HepG2 (cell line): ENCODE results near the gene PTPRU. TPM values are rescaled to one million over a fixed set of nuclear protein-coding genes. Genes with fewer than 3 reads are reported as not detected.

Experiments
- DNMT1 ChIP-seq: sonication (generic); formaldehyde crosslinking; IDR thresholded peaks from 2 replicates; pipeline ENCODE4 v1.5.1; 2020; ENCODE audit warnings: mild to moderate bottlenecking, missing genetic modification reagents
- HNRNPH1 ChIP-seq: fragments of 200-400 bp; formaldehyde crosslinking; optimal IDR thresholded peaks from 2 replicates; pipeline ENCODE3; 2017; ENCODE audit warnings: mild to moderate bottlenecking, low read depth, low read length
- MAFK ChIP-seq, 2 experiments: IDR thresholded peaks in 1 of 2; conservative IDR thresholded peaks in 1 of 2; 2 replicates each; pipeline ENCODE4 v1.6.1; 2011; ENCODE audit warnings: improper control_type of control experiment in 2 of 2, low read length in 2 of 2
- MEIS2 ChIP-seq: sonication (generic); formaldehyde crosslinking; IDR thresholded peaks from 2 replicates; pipeline ENCODE4 v1.9.0; 2021; ENCODE audit warnings: mild to moderate bottlenecking, missing genetic modification reagents
- RCOR2 ChIP-seq: IDR thresholded peaks from 2 replicates; pipeline ENCODE4 v1.6.1; 2016; ENCODE audit warnings: missing biosample characterization, missing genetic modification reagents
- RFXANK ChIP-seq: IDR thresholded peaks from 2 replicates; pipeline ENCODE4 v1.6.1; 2016
- TBX2 ChIP-seq: sonication (generic); formaldehyde crosslinking; IDR thresholded peaks from 2 replicates; pipeline ENCODE4 v1.5.0; 2020; ENCODE audit warnings: missing genetic modification reagents, mild to moderate bottlenecking, borderline replicate concordance
- ZIK1 ChIP-seq: sonication (generic); formaldehyde crosslinking; IDR thresholded peaks from 2 replicates; pipeline ENCODE4 v1.5.0; 2020; ENCODE audit warnings: mild to moderate bottlenecking, low read depth, missing genetic modification reagents, borderline replicate concordance
- ZNF468 ChIP-seq: sonication (generic); formaldehyde crosslinking; IDR thresholded peaks from 2 replicates; pipeline ENCODE4 v1.8.0; 2022; ENCODE audit warnings: mild to moderate bottlenecking, moderate library complexity, missing genetic modification reagents
- ZNF720 ChIP-seq: sonication (generic); formaldehyde crosslinking; IDR thresholded peaks from 2 replicates; pipeline ENCODE4 v1.4.0; 2020; ENCODE audit warnings: missing genetic modification reagents
- polyA plus RNA-seq, 8 experiments: library from polyadenylated mRNA; depleted of rRNA in 3 of 8; stranded (reverse) in 7 of 8; unstranded in 1 of 8; fragments of >200 nt; fragmentation: Illumina TruSeq in 4 of 8; extraction: Trizol in 4 of 8; gene quantifications; 2 replicates each; pipeline versions ENCODE4 v1.2.1 to v1.2.3, GENCODE V29; 2011 to 2016; ENCODE audit warnings: low read depth in 4 of 8, missing spikeins in 1 of 8, mixed read lengths in 1 of 8; ENCODE audit not compliant: insufficient read depth in 1 of 8
- total RNA-seq, 5 experiments: library from RNA; depleted of rRNA; stranded (reverse); fragments of >200 nt; fragmentation: Illumina TruSeq; extraction: Trizol; gene quantifications; 2 replicates each; pipeline ENCODE4 v1.2.3, GENCODE V29; 2016; ENCODE audit warnings: low read depth in 1 of 5
- TF ChIP-seq, protein P1 (sequence below): sonication (generic); formaldehyde crosslinking; IDR thresholded peaks from 2 replicates; pipeline ENCODE4 v1.4.0; 2020; ENCODE audit warnings: mild to moderate bottlenecking, missing genetic modification reagents
- TF ChIP-seq, protein P2 (sequence below): sonication (generic); formaldehyde crosslinking; IDR thresholded peaks from 2 replicates; pipeline ENCODE4 v1.5.0; 2020; ENCODE audit warnings: missing genetic modification reagents
- TF ChIP-seq, protein P3 (sequence below): sonication (generic); formaldehyde crosslinking; IDR thresholded peaks from 2 replicates; pipeline ENCODE4 v1.4.0; 2020; ENCODE audit warnings: mild to moderate bottlenecking, missing genetic modification reagents
- TF ChIP-seq, protein P4 (sequence below): sonication (generic); formaldehyde crosslinking; IDR thresholded peaks from 2 replicates; pipeline ENCODE4 v1.8.1; 2023; ENCODE audit warnings: missing genetic modification reagents, mild to moderate bottlenecking, borderline replicate concordance
- TF ChIP-seq, protein P5 (sequence below), 2 experiments: IDR thresholded peaks; 2 replicates each; pipeline ENCODE4 v1.6.1; 2011 to 2012; ENCODE audit warnings: low read length in 2 of 2, borderline replicate concordance in 1 of 2, low read depth in 1 of 2, mild to moderate bottlenecking in 1 of 2, moderate library complexity in 1 of 2
- TF ChIP-seq, protein P6 (sequence below): sonication (generic); formaldehyde crosslinking; IDR thresholded peaks from 2 replicates; pipeline ENCODE4 v1.5.1; 2020; ENCODE audit warnings: mild to moderate bottlenecking, missing genetic modification reagents, moderate library complexity
- TF ChIP-seq, protein P7 (sequence below): sonication (generic); formaldehyde crosslinking; IDR thresholded peaks from 2 replicates; pipeline ENCODE4 v1.4.0; 2020; ENCODE audit warnings: mild to moderate bottlenecking, low read depth, missing genetic modification reagents

Gene PTPRU
- total and polyA plus RNA-seq, 2 of the 13 experiments (the other 11 are each of a cell fraction or from before 2014, with no cell fraction given), result 21.6 to 22.3 TPM

DNA sequence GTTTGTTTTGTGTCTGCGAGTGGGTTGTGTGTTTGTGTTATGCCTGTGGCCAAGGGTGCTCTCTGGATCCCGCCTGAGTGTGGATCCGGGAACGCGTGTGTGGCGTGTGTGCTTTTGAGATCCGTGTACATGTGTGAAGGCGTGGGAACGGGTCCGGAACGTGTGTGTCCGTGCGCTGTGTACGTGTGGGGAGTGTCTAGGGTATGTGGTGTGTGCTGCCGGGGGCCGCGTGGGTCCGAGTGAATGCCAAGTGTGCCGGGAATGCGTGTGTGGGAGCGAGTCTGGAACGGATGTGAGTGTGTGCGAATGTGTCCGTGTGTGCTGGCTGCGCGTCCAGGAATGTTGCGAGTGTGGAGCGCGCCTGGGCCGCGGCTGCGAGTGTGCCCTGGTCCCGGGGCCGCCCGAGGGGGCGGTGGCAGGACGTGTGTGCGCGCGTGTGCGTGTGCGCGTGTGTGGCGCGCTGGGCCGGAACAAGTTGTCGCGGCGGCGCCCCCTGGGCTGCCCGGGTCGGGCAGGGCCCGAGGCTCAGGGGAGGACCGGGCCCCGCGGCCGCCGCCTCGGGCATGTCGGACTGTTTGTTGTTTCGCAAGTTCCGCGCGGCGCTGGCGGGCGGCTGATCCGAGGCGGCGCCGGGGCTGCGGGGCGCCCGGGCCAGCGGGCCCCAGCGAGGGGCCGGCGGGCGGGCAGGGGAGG is 953 bp downstream of the PTPRU start (continued):
- TF ChIP-seq, protein P1, sequence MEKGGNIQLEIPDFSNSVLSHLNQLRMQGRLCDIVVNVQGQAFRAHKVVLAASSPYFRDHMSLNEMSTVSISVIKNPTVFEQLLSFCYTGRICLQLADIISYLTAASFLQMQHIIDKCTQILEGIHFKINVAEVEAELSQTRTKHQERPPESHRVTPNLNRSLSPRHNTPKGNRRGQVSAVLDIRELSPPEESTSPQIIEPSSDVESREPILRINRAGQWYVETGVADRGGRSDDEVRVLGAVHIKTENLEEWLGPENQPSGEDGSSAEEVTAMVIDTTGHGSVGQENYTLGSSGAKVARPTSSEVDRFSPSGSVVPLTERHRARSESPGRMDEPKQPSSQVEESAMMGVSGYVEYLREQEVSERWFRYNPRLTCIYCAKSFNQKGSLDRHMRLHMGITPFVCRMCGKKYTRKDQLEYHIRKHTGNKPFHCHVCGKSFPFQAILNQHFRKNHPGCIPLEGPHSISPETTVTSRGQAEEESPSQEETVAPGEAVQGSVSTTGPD (CRISPR knock-in tag), result no peak
- TF ChIP-seq, protein P2, sequence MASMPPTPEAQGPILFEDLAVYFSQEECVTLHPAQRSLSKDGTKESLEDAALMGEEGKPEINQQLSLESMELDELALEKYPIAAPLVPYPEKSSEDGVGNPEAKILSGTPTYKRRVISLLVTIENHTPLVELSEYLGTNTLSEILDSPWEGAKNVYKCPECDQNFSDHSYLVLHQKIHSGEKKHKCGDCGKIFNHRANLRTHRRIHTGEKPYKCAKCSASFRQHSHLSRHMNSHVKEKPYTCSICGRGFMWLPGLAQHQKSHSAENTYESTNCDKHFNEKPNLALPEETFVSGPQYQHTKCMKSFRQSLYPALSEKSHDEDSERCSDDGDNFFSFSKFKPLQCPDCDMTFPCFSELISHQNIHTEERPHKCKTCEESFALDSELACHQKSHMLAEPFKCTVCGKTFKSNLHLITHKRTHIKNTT (CRISPR knock-in tag), result no peak
- TF ChIP-seq, protein P3, sequence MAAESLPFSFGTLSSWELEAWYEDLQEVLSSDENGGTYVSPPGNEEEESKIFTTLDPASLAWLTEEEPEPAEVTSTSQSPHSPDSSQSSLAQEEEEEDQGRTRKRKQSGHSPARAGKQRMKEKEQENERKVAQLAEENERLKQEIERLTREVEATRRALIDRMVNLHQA (CRISPR knock-in tag), result no peak
- TF ChIP-seq HNRNPH1 (no peak), RFXANK (CRISPR knock-in tag) (no peak), ZNF468 (no peak), MAFK (conservative IDR thresholded peaks at IDR 0.05 in 1 of 2, IDR thresholded peaks at IDR 0.05 in 1 of 2; ENCODE audit: low read length in 2 of 2) (no peak), TBX2 (0 out of 2 replicates have a peak, but pooled peaks have one; percentile 33), MEIS2 (0 out of 2 replicates have a peak, but pooled peaks have one; percentile 55), ZNF720 (CRISPR knock-in tag) (no peak), DNMT1 (CRISPR knock-in tag) (no peak), RCOR2 (CRISPR knock-in tag) (no peak), ZIK1 (CRISPR knock-in tag) (no peak)
- TF ChIP-seq, protein P4, sequence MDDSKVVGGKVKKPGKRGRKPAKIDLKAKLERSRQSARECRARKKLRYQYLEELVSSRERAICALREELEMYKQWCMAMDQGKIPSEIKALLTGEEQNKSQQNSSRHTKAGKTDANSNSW (CRISPR knock-in tag), result no peak
- TF ChIP-seq, protein P5, sequence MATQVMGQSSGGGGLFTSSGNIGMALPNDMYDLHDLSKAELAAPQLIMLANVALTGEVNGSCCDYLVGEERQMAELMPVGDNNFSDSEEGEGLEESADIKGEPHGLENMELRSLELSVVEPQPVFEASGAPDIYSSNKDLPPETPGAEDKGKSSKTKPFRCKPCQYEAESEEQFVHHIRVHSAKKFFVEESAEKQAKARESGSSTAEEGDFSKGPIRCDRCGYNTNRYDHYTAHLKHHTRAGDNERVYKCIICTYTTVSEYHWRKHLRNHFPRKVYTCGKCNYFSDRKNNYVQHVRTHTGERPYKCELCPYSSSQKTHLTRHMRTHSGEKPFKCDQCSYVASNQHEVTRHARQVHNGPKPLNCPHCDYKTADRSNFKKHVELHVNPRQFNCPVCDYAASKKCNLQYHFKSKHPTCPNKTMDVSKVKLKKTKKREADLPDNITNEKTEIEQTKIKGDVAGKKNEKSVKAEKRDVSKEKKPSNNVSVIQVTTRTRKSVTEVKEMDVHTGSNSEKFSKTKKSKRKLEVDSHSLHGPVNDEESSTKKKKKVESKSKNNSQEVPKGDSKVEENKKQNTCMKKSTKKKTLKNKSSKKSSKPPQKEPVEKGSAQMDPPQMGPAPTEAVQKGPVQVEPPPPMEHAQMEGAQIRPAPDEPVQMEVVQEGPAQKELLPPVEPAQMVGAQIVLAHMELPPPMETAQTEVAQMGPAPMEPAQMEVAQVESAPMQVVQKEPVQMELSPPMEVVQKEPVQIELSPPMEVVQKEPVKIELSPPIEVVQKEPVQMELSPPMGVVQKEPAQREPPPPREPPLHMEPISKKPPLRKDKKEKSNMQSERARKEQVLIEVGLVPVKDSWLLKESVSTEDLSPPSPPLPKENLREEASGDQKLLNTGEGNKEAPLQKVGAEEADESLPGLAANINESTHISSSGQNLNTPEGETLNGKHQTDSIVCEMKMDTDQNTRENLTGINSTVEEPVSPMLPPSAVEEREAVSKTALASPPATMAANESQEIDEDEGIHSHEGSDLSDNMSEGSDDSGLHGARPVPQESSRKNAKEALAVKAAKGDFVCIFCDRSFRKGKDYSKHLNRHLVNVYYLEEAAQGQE (IDR thresholded peaks at IDR 0.05; ENCODE audit: borderline replicate concordance in 1 of 2, low read depth in 1 of 2, low read length in 2 of 2), result no peak
- TF ChIP-seq, protein P6, sequence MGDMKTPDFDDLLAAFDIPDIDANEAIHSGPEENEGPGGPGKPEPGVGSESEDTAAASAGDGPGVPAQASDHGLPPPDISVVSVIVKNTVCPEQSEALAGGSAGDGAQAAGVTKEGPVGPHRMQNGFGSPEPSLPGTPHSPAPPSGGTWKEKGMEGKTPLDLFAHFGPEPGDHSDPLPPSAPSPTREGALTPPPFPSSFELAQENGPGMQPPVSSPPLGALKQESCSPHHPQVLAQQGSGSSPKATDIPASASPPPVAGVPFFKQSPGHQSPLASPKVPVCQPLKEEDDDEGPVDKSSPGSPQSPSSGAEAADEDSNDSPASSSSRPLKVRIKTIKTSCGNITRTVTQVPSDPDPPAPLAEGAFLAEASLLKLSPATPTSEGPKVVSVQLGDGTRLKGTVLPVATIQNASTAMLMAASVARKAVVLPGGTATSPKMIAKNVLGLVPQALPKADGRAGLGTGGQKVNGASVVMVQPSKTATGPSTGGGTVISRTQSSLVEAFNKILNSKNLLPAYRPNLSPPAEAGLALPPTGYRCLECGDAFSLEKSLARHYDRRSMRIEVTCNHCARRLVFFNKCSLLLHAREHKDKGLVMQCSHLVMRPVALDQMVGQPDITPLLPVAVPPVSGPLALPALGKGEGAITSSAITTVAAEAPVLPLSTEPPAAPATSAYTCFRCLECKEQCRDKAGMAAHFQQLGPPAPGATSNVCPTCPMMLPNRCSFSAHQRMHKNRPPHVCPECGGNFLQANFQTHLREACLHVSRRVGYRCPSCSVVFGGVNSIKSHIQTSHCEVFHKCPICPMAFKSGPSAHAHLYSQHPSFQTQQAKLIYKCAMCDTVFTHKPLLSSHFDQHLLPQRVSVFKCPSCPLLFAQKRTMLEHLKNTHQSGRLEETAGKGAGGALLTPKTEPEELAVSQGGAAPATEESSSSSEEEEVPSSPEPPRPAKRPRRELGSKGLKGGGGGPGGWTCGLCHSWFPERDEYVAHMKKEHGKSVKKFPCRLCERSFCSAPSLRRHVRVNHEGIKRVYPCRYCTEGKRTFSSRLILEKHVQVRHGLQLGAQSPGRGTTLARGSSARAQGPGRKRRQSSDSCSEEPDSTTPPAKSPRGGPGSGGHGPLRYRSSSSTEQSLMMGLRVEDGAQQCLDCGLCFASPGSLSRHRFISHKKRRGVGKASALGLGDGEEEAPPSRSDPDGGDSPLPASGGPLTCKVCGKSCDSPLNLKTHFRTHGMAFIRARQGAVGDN (CRISPR knock-in tag), result no peak; the same call in 1 of the 2 replicates
- TF ChIP-seq, protein P7, sequence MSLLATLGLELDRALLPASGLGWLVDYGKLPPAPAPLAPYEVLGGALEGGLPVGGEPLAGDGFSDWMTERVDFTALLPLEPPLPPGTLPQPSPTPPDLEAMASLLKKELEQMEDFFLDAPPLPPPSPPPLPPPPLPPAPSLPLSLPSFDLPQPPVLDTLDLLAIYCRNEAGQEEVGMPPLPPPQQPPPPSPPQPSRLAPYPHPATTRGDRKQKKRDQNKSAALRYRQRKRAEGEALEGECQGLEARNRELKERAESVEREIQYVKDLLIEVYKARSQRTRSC, result no peak
